Aorta (tissue), 5 donors: Measurements from ENCODE around the gene GALNT12. TPM values are rescaled to one million over a fixed set of nuclear protein-coding genes. Genes with fewer than 3 reads are reported as not detected.
A peak's percentile ranks its signal among the peaks of the same experiment; 100 is the strongest.

Experiments
- ATAC-seq: fragments of 200-7000 bp; cut with Tn5 transposase; one replicate; pipeline ENCODE4 v1.9.1; 2022; ENCODE audit warnings: moderate library complexity; ENCODE audit not compliant: low FRiP score
- DNase-seq, 2 donors: peaks; one replicate each; pipeline ENCODE4 v3.0.0-alpha.2; 2020
- H3K27ac ChIP-seq, 2 donors: one replicate each; pipeline ENCODE4 v1.5.1; 2013; ENCODE audit warnings: low read length in 2 of 2, mild to moderate bottlenecking in 2 of 2, moderate library complexity in 2 of 2, control low read depth in 1 of 2, inconsistent platforms in 1 of 2, low read depth in 1 of 2
- H3K27me3 ChIP-seq, 2 donors: one replicate each; pipeline ENCODE4 v1.6.1; 2013; ENCODE audit warnings: control low read depth in 1 of 2, low read length in 1 of 2, mild to moderate bottlenecking in 1 of 2, moderate library complexity in 1 of 2; ENCODE audit not compliant: insufficient read depth in 2 of 2, control insufficient read depth in 1 of 2
- H3K36me3 ChIP-seq, 2 donors: one replicate each; pipeline ENCODE4 v1.6.1; 2013; ENCODE audit warnings: control low read depth in 1 of 2, low read length in 1 of 2, mild to moderate bottlenecking in 1 of 2; ENCODE audit not compliant: insufficient read depth in 2 of 2, control insufficient read depth in 1 of 2
- H3K4me1 ChIP-seq, 2 donors: one replicate each; pipeline ENCODE4 v1.6.1; 2013; ENCODE audit warnings: low read length in 2 of 2, control low read depth in 1 of 2, mild to moderate bottlenecking in 1 of 2, moderate library complexity in 1 of 2; ENCODE audit not compliant: insufficient read depth in 2 of 2, control insufficient read depth in 1 of 2
- H3K4me3 ChIP-seq, 2 donors: one replicate each; pipeline ENCODE4 v1.5.1; 2013; ENCODE audit warnings: low read length in 2 of 2, control low read depth in 1 of 2, mild to moderate bottlenecking in 1 of 2
- H3K9me3 ChIP-seq: one replicate; pipeline ENCODE4 v1.6.1; 2013; ENCODE audit warnings: mild to moderate bottlenecking, low read length; ENCODE audit not compliant: control insufficient read depth
- WGBS, 2 donors: extraction: QIAGEN DNeasy Blood & Tissue Kit; methylation state at CpG; one replicate each; pipeline ENCODE4 v1.1.7; 2013; 5-methylcytosine and 5-hydroxymethylcytosine counted together
- intact Hi-C, 2 donors: fragments of 100-400 bp; cut with DNase I; formaldehyde crosslinking; loops; one replicate each; pipeline versions ENCODE4 v1.14.2 to v1.15.0; 2022
- polyA plus RNA-seq, 2 donors: library from polyadenylated mRNA; stranded (reverse); fragments of 200-250 nt; gene quantifications; one replicate each; pipeline ENCODE4 v1.2.3, GENCODE V29; 2013
- total RNA-seq, 2 donors: library from RNA; stranded (reverse); fragmentation: NEBNext Ultra II Directional; extraction: Animal tissue kit (Norgen Biotek cat#: 25700); gene quantifications; one replicate each; pipeline ENCODE4 v1.2.1, GENCODE V29; 2021
- donor health status: healthy with polysubstance abuse.
- donor health status: Bipolar disorder and iron deficiency.
- donor health status: DM: no; HTN: no; CAD: no.
- donor health status: DM: no; HTN: no; CAD: no.
- donor health status: DM: yes; HTN: yes; CAD: no.

The GALNT12 gene
- total and polyA plus RNA-seq, 4 donors, result 2.9 to 12.6 (median 4.1) TPM

- no peak for DNase-seq
These were observed 57.1 kb downstream of the GALNT12 start for GRCh38 chr9:98864281-98865174.

GRCh38 chr9:98865284-98865875 is 57.9 kb downstream of the GALNT12 start:
- no peak overlapping the region for H3K4me3 ChIP-seq
- DNase-seq (no peak), ATAC-seq (no peak)
- no peaks in the 10 kb centered on the region for H3K4me1 ChIP-seq
- H3K27ac ChIP-seq, result no peak overlapping the region
- H3K36me3 ChIP-seq, result no peaks in the 10 kb centered on the region
- H3K27me3 ChIP-seq, result no peaks in the 10 kb centered on the region
- intact Hi-C loops, result no loop called here
- WGBS, 2 donors, result 94 to 96% methylated on average over 5 of the region's 5 CpGs
- no peaks in the 10 kb centered on the region for H3K9me3 ChIP-seq

More at GRCh38 chr9:98864281-98865174, 57.1 kb downstream of the GALNT12 start:
- Histone ChIP-seq H3K36me3 (no peaks in the 10 kb centered on the region), H3K9me3 (no peaks in the 10 kb centered on the region), H3K4me1 (no peaks in the 10 kb centered on the region), H3K4me3 (no peak overlapping the region), H3K27ac (no peak overlapping the region), H3K27me3 (no peaks in the 10 kb centered on the region)
- 96 to 97% methylated on average over 7 of the region's 7 CpGs for WGBS, 2 donors
- peak; percentile 33 for ATAC-seq
- intact Hi-C loops, result loop anchor here (5.0 kb wide), 2 partner anchors 133 to 278 kb away; no protein-coding TSS in a partner anchor

- ATAC-seq (no peak), DNase-seq (no peak)
- Histone ChIP-seq H3K4me1 (no peaks in the 10 kb centered on the region), H3K27ac (no peak overlapping the region), H3K27me3 (no peaks in the 10 kb centered on the region), H3K9me3 (no peaks in the 10 kb centered on the region), H3K36me3 (no peaks in the 10 kb centered on the region), H3K4me3 (no peak overlapping the region)
- 73 to 83% methylated on average over 6 of the region's 6 CpGs for WGBS, 2 donors
- intact Hi-C loops, result no loop called here
These were observed 59.1 kb downstream of the GALNT12 start for GRCh38 chr9:98866435-98867102.

GRCh38 chr9:98867103-98867428 is 59.6 kb downstream of the GALNT12 start:
- no peaks in the 10 kb centered on the region for H3K4me1 ChIP-seq
- DNase-seq, result no peak
- ATAC-seq, result no peak
- no peak overlapping the region for H3K27ac ChIP-seq
- H3K9me3 ChIP-seq, result no peaks in the 10 kb centered on the region
- no peak overlapping the region for H3K4me3 ChIP-seq
- no peaks in the 10 kb centered on the region for H3K36me3 ChIP-seq
- intact Hi-C loops, result no loop called here
- WGBS, 2 donors, result 86 to 92% methylated on average over 1 of the region's 1 CpG
- no peaks in the 10 kb centered on the region for H3K27me3 ChIP-seq

- DNase-seq, result peak; percentile 81 to 90
These were observed 60.1 kb downstream of the GALNT12 start for GRCh38 chr9:98867429-98868168.

GRCh38 chr9:98869078-98869745 is 61.7 kb downstream of the GALNT12 start:
- intact Hi-C loops, result no loop called here
- DNase-seq (no peak), ATAC-seq (no peak)
- 93 to 98% methylated on average over 8 of the region's 8 CpGs for WGBS, 2 donors
- H3K27me3 ChIP-seq, result no peaks in the 10 kb centered on the region
- H3K36me3 ChIP-seq, result no peaks in the 10 kb centered on the region
- no peak overlapping the region for H3K4me3 ChIP-seq
- H3K27ac ChIP-seq, result no peak overlapping the region
- no peaks in the 10 kb centered on the region for H3K4me1 ChIP-seq
- H3K9me3 ChIP-seq, result no peaks in the 10 kb centered on the region

More at GRCh38 chr9:98867429-98868168, 60.1 kb downstream of the GALNT12 start:
- Histone ChIP-seq H3K36me3 (no peaks in the 10 kb centered on the region), H3K27me3 (no peaks in the 10 kb centered on the region), H3K4me1 (no peaks in the 10 kb centered on the region), H3K9me3 (no peaks in the 10 kb centered on the region), H3K4me3 (no peak overlapping the region), H3K27ac (no peak overlapping the region)
- ATAC-seq, result peak; percentile 91
- intact Hi-C loops, result no loop called here
- 31 to 37% methylated on average over 4 of the region's 4 CpGs for WGBS, 2 donors

GRCh38 chr9:98869866-98870265 is 62.4 kb downstream of the GALNT12 start:
- H3K27me3 ChIP-seq, result no peaks in the 10 kb centered on the region
- ATAC-seq (no peak), DNase-seq (no peak)
- no peaks in the 10 kb centered on the region for H3K36me3 ChIP-seq
- 64% methylated on average over 3 of the region's 3 CpGs for WGBS, 2 donors
- H3K4me3 ChIP-seq, result no peak overlapping the region
- intact Hi-C loops, result no loop called here
- H3K4me1 ChIP-seq, result no peaks in the 10 kb centered on the region
- H3K27ac ChIP-seq, result no peak overlapping the region
- no peaks in the 10 kb centered on the region for H3K9me3 ChIP-seq
